Liver (tissue), 9 donors: ENCODE measurements around the gene XYLT1. TPM values are rescaled to one million over a fixed set of nuclear protein-coding genes. Genes with fewer than 3 reads are reported as not detected.

ENCODE experiments used
- DNase-seq: peaks from one replicate; pipeline ENCODE4 v3.0.0-alpha.2; 2017; ENCODE audit warnings: low spot score
- H3K27ac ChIP-seq, 2 donors: one replicate each; pipeline ENCODE4 v1.7.0; 2013; ENCODE audit warnings: inconsistent platforms in 2 of 2, low read length in 2 of 2, control low read depth in 1 of 2, low read depth in 1 of 2, mild to moderate bottlenecking in 1 of 2
- H3K27me3 ChIP-seq, 4 donors: one replicate each; pipeline versions ENCODE4 v1.6.1 to v1.7.0; 2013; ENCODE audit warnings: low read length in 3 of 4, inconsistent platforms in 1 of 4, mild to moderate bottlenecking in 1 of 4, moderate library complexity in 1 of 4; ENCODE audit not compliant: control insufficient read depth in 4 of 4, insufficient read depth in 4 of 4
- H3K36me3 ChIP-seq, 4 donors: one replicate each; pipeline versions ENCODE4 v1.6.1 to v1.7.0; 2013; ENCODE audit warnings: low read length in 3 of 4, mild to moderate bottlenecking in 3 of 4, low read depth in 1 of 4, moderate library complexity in 1 of 4; ENCODE audit not compliant: control insufficient read depth in 4 of 4, insufficient read depth in 3 of 4
- H3K4me1 ChIP-seq, 4 donors: one replicate each; pipeline versions ENCODE4 v1.6.1 to v1.7.0; 2013; ENCODE audit warnings: low read length in 3 of 4, mild to moderate bottlenecking in 3 of 4, moderate library complexity in 1 of 4; ENCODE audit not compliant: control insufficient read depth in 4 of 4, insufficient read depth in 4 of 4
- H3K4me3 ChIP-seq, 3 donors: one replicate each; pipeline versions ENCODE4 v1.6.1 to v1.7.0; 2013; ENCODE audit warnings: low read length in 3 of 3, control low read depth in 1 of 3, low read depth in 1 of 3, mild to moderate bottlenecking in 1 of 3
- H3K9ac ChIP-seq, 2 donors: one replicate each; pipeline ENCODE4 v1.7.0; 2013; ENCODE audit warnings: low read length in 2 of 2, mild to moderate bottlenecking in 2 of 2, moderate library complexity in 2 of 2, control low read depth in 1 of 2, low read depth in 1 of 2
- H3K9me3 ChIP-seq, 4 donors: one replicate each; pipeline versions ENCODE4 v1.6.1 to v1.7.0; 2013; ENCODE audit warnings: low read length in 3 of 4; ENCODE audit not compliant: control insufficient read depth in 4 of 4
- CTCF ChIP-seq: fragments of 150-350 bp; IDR thresholded peaks from 2 replicates; pipeline ENCODE4 v1.5.1; 2017; ENCODE audit warnings: improper control_type of control experiment, low read depth, low read length; ENCODE audit not compliant: missing input control
- EGR1 ChIP-seq, 2 donors: IDR thresholded peaks; 2 replicates each; pipeline ENCODE4 v1.6.1; 2016 to 2018; ENCODE audit warnings: antibody characterized with exemption in 2 of 2, low read depth in 2 of 2
- FOXA2 ChIP-seq: IDR thresholded peaks from 2 replicates; pipeline ENCODE4 v1.6.1; 2016; ENCODE audit warnings: antibody characterized with exemption
- HNF4A ChIP-seq, 2 donors: conservative IDR thresholded peaks; 2 replicates each; pipeline ENCODE4 v1.6.1; 2016; ENCODE audit warnings: antibody characterized with exemption in 2 of 2, mild to moderate bottlenecking in 2 of 2
- HNF4G ChIP-seq: IDR thresholded peaks from 2 replicates; pipeline ENCODE4 v1.6.1; 2016; ENCODE audit warnings: antibody characterized with exemption
- JUND ChIP-seq, 2 donors: IDR thresholded peaks; 2 replicates each; pipeline ENCODE4 v1.6.1; 2016; ENCODE audit warnings: antibody characterized with exemption in 2 of 2
- RAD21 ChIP-seq, 2 donors: IDR thresholded peaks; 2 replicates each; pipeline ENCODE4 v1.6.1; 2016; ENCODE audit warnings: antibody characterized with exemption in 2 of 2, mild to moderate bottlenecking in 2 of 2
- TAF1 ChIP-seq: conservative IDR thresholded peaks from 2 replicates; pipeline ENCODE4 v1.6.1; 2016; ENCODE audit warnings: antibody characterized with exemption, mild to moderate bottlenecking
- WGBS: extraction: QIAGEN DNeasy Blood & Tissue Kit; methylation state at CpG from one replicate; pipeline ENCODE4 v1.1.7; 2013; 5-methylcytosine and 5-hydroxymethylcytosine counted together
- polyA plus RNA-seq, 2 donors: library from polyadenylated mRNA; stranded (reverse) in 1 of 2; unstranded in 1 of 2; fragments of 200-250 nt in 1 of 2; fragments of >200 nt in 1 of 2; fragmentation: Nextera tagmentation in 1 of 2; extraction: Ambion mirVana in 1 of 2; gene quantifications; one replicate each; pipeline versions ENCODE4 v1.2.1 to v1.2.3, GENCODE V29; 2013 to 2015
- total RNA-seq, 2 donors: library from RNA; depleted of rRNA; stranded (reverse); fragments of >200 nt; gene quantifications; one replicate each; pipeline ENCODE4 v1.2.3, GENCODE V29; 2014
- TF ChIP-seq, protein P1 (sequence below): IDR thresholded peaks from 2 replicates; pipeline ENCODE4 v1.6.1; 2016; ENCODE audit warnings: antibody characterized with exemption
- TF ChIP-seq, protein P2 (sequence below): IDR thresholded peaks from 2 replicates; pipeline ENCODE4 v1.6.1; 2016; ENCODE audit warnings: antibody characterized with exemption
- donor health status: healthy.
- donor health status: healthy.
- donor health status: healthy.
- donor health status: healthy.
- donor health status: healthy.

The XYLT1 gene
- total and polyA plus RNA-seq, 4 donors: 0.25 to 2.3 (median 0.53) TPM

DNA sequence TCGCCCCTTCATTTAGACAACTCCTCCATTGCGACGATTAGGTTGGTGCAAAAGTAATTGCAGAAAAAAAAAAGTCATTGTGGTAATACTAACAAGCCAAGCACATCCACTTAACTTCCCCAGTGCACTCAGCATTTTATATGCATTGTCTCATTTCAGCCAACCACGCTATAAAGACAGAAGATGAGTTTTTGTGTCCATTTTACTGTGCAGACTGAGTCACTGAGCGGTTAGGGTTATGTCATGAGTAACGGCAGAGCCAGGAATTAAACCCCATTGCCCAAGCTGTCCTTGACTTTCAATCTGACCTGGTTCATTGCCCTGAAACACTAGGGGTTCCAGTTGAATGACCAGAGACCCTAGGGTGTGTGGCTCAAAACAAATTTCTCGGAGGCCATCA is 218.7 kb downstream of the XYLT1 start:
- TF ChIP-seq, protein P1, sequence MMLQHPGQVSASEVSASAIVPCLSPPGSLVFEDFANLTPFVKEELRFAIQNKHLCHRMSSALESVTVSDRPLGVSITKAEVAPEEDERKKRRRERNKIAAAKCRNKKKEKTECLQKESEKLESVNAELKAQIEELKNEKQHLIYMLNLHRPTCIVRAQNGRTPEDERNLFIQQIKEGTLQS: no peak
- H3K9ac ChIP-seq: no peak overlapping the region
- no peak overlapping the region for H3K4me3 ChIP-seq

GRCh38 chr16:17251496-17251895 is 219.3 kb downstream of the XYLT1 start:
- Histone ChIP-seq H3K4me3 (no peak overlapping the region), H3K27me3 (peaks cover 0 to 6% (median 0%) of the 10 kb centered on the region in 4 donors), H3K27ac (no peak overlapping the region), H3K9me3 (no peaks in the 10 kb centered on the region), H3K9ac (no peak overlapping the region), H3K4me1 (no peaks in the 10 kb centered on the region), H3K36me3 (no peaks in the 10 kb centered on the region)
- no peak for DNase-seq
- 76% methylated on average over 6 of the region's 6 CpGs for WGBS
- TF ChIP-seq RAD21 (IDR thresholded peaks at IDR 0.05): peak; percentile 29 to 30
- no peak for TF ChIP-seq TAF1
- TF ChIP-seq, protein P2, sequence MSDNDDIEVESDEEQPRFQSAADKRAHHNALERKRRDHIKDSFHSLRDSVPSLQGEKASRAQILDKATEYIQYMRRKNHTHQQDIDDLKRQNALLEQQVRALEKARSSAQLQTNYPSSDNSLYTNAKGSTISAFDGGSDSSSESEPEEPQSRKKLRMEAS: no peak
- no peak for TF ChIP-seq EGR1 (IDR thresholded peaks at IDR 0.05; ENCODE audit: low read depth in 2 of 2)

More for the DNA sequence above, 218.7 kb downstream of the XYLT1 start:
- WGBS: 83% methylated on average over 7 of the region's 7 CpGs
- H3K27me3 ChIP-seq: peaks cover 0 to under 1% (median 0%) of the 10 kb centered on the region in 4 donors
- no peak for DNase-seq
- H3K36me3 ChIP-seq: no peaks in the 10 kb centered on the region
- H3K4me1 ChIP-seq: no peaks in the 10 kb centered on the region
- no peak overlapping the region for H3K27ac ChIP-seq
- H3K9me3 ChIP-seq: no peaks in the 10 kb centered on the region

- no peak overlapping the region for H3K9ac ChIP-seq
- H3K4me1 ChIP-seq: no peaks in the 10 kb centered on the region
- no peak overlapping the region for H3K27ac ChIP-seq
- no peak overlapping the region for H3K4me3 ChIP-seq
- no peaks in the 10 kb centered on the region for H3K9me3 ChIP-seq
- DNase-seq: no peak
- H3K27me3 ChIP-seq: peaks cover 0 to 6% (median 0%) of the 10 kb centered on the region in 4 donors
- no peaks in the 10 kb centered on the region for H3K36me3 ChIP-seq
- WGBS: 78% methylated on average over 10 of the region's 10 CpGs
- no peak for TF ChIP-seq CTCF
- no peak for TF ChIP-seq FOXA2
- no peak for TF ChIP-seq JUND (IDR thresholded peaks at IDR 0.05)
- TF ChIP-seq HNF4G: no peak
- no peak for TF ChIP-seq HNF4A (conservative IDR thresholded peaks at IDR 0.05)
These were observed 223.6 kb downstream of the XYLT1 start for GRCh38 chr16:17246974-17247732.
